Nephron progenitor cell (in vitro differentiated cells): Measurements from ENCODE around the gene ASGR1.

Experiments
- DNase-seq: peaks from one replicate; pipeline ENCODE4 v3.0.0; 2021
- H3K27ac Mint-ChIP-seq: 2 replicates; pipeline ENCODE4 v1.8.0; 2021; ENCODE audit warnings: mild to moderate bottlenecking, moderate library complexity, mixed read lengths
- H3K27me3 Mint-ChIP-seq: 2 replicates; pipeline ENCODE4 v1.8.0; 2021; ENCODE audit warnings: mild to moderate bottlenecking, low read depth, mixed read lengths; ENCODE audit not compliant: poor library complexity
- H3K36me3 Mint-ChIP-seq: 2 replicates; pipeline ENCODE4 v1.8.0; 2021; ENCODE audit warnings: low read depth, mixed read lengths
- H3K4me1 Mint-ChIP-seq: 2 replicates; pipeline ENCODE4 v1.8.0; 2021; ENCODE audit warnings: mixed read lengths
- H3K4me3 Mint-ChIP-seq: 2 replicates; pipeline ENCODE4 v1.8.0; 2021; ENCODE audit warnings: mild to moderate bottlenecking, moderate library complexity, mixed read lengths
- H3K9me3 Mint-ChIP-seq: 2 replicates; pipeline ENCODE4 v1.8.0; 2021; ENCODE audit warnings: mild to moderate bottlenecking, moderate library complexity, mixed read lengths
- TF ChIP-seq, protein P1 (sequence below): fragments of 200-600 bp; sonication (generic); IDR thresholded peaks from 2 replicates; pipeline ENCODE4 v1.5.0; 2021; ENCODE audit warnings: antibody characterized with exemption

The ASGR1 gene

DNA sequence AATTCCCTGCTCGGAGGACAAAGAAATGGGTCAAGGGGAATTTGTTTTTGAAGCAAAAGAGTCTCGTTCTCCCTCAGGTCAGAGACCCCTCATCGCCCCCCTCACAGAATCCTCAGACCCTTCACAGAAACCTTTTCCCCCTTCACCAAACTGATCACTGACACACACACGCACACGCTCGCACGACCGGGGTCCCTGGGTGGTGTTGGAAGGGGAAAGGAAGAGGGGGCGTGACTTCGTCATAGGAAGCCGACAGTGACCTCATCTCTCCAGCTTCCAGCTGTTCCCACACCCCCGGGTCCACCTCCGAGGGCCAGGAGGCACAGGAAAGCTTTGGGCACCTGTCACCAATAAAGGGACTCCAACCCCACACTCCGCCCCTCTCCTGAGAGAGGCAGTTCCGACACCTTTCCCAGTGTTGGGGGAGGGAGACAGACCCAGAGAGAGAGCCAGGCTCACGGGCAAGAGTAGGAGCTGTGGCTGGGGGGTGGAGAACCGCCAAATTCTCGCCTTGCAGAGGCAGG, 1.2 kb downstream of the ASGR1 start:
- TF ChIP-seq, protein P1, sequence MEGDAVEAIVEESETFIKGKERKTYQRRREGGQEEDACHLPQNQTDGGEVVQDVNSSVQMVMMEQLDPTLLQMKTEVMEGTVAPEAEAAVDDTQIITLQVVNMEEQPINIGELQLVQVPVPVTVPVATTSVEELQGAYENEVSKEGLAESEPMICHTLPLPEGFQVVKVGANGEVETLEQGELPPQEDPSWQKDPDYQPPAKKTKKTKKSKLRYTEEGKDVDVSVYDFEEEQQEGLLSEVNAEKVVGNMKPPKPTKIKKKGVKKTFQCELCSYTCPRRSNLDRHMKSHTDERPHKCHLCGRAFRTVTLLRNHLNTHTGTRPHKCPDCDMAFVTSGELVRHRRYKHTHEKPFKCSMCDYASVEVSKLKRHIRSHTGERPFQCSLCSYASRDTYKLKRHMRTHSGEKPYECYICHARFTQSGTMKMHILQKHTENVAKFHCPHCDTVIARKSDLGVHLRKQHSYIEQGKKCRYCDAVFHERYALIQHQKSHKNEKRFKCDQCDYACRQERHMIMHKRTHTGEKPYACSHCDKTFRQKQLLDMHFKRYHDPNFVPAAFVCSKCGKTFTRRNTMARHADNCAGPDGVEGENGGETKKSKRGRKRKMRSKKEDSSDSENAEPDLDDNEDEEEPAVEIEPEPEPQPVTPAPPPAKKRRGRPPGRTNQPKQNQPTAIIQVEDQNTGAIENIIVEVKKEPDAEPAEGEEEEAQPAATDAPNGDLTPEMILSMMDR, result no peak
- no peaks in the 10 kb centered on the region for H3K27me3 Mint-ChIP-seq
- no peak overlapping the region for H3K4me3 Mint-ChIP-seq
- H3K4me1 Mint-ChIP-seq, result peaks cover 14% of the 10 kb centered on the region
- peak overlapping the region; percentile 89 for H3K27ac Mint-ChIP-seq
- peak; percentile 38 for DNase-seq
- no peaks in the 10 kb centered on the region for H3K9me3 Mint-ChIP-seq
- H3K36me3 Mint-ChIP-seq, result peaks cover 4% of the 10 kb centered on the region

GRCh38 chr17:7177191-7177953, 1.8 kb downstream of the ASGR1 start:
- Mint-ChIP-seq H3K4me1 (peaks cover 14% of the 10 kb centered on the region), H3K9me3 (peaks cover 4% of the 10 kb centered on the region), H3K4me3 (no peak overlapping the region), H3K27ac (peak overlapping the region; percentile 89), H3K36me3 (peaks cover 10% of the 10 kb centered on the region), H3K27me3 (no peaks in the 10 kb centered on the region)
- peak; percentile 88 for DNase-seq
- TF ChIP-seq, protein P1, result peak; percentile 87

DNA sequence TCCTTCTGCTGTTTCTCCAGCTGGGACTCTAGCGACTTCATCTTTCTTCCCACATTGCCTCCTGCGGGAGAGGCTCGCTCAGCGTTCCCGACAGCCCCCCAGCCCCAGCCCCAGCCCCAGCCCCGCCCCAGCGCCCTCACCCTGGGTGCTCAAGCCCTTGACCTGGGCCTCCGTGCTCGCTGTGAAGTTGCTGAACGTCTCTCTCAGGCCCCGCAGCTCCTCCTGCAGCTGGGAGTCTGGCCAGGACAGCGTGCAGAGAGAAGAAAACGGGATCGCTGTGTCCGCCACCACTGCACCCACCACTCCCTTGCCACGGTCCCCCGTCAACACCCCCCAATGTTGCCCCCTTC, 2.4 kb downstream of the ASGR1 start:
- peaks cover 13% of the 10 kb centered on the region for H3K36me3 Mint-ChIP-seq
- DNase-seq, result peak; percentile 54
- peaks cover 14% of the 10 kb centered on the region for H3K4me1 Mint-ChIP-seq
- peaks cover 6% of the 10 kb centered on the region for H3K9me3 Mint-ChIP-seq
- H3K4me3 Mint-ChIP-seq, result no peak overlapping the region
- TF ChIP-seq, protein P1, result no peak
- H3K27ac Mint-ChIP-seq, result no peak overlapping the region
- H3K27me3 Mint-ChIP-seq, result no peaks in the 10 kb centered on the region

GRCh38 chr17:7176107-7176840, 2.9 kb downstream of the ASGR1 start:
- Mint-ChIP-seq H3K27ac (no peak overlapping the region), H3K4me1 (peaks cover 14% of the 10 kb centered on the region), H3K4me3 (no peak overlapping the region), H3K36me3 (peaks cover 14% of the 10 kb centered on the region), H3K9me3 (peaks cover 6% of the 10 kb centered on the region), H3K27me3 (no peaks in the 10 kb centered on the region)
- no peak for DNase-seq
- TF ChIP-seq, protein P1, result no peak

DNA sequence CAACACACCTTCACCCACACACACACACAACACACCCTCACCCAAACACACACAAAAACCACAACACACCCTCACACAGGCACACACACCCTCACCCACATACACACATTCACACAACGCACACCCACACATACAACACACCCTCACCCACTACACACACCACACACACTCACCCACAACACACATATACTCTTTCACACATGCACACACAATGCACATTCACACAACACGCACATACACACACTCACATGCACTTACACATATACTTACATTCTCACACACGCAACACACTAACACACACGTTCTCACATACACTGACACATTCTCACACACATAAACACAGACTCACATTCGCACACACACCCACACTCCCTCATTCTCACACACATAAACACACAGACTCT, 3.8 kb downstream of the ASGR1 start:
- TF ChIP-seq, protein P1, result no peak
- DNase-seq, result no peak
- Mint-ChIP-seq H3K27me3 (no peaks in the 10 kb centered on the region), H3K9me3 (peaks cover 10% of the 10 kb centered on the region), H3K4me1 (peaks cover 14% of the 10 kb centered on the region), H3K36me3 (peaks cover 20% of the 10 kb centered on the region), H3K4me3 (no peak overlapping the region), H3K27ac (no peak overlapping the region)
